SK-MEL-5 (cell line): ENCODE results near the gene NUP210L. TPM values are rescaled to one million over a fixed set of nuclear protein-coding genes. Genes with fewer than 3 reads are reported as not detected.
"Not testable (repeated sequence)": the region's sequence is repeated elsewhere in the genome, so short reads cannot be mapped to it uniquely, and the experiment has no call there.

Experiments
- DNase-seq: peaks from one replicate; pipeline ENCODE4 v3.0.0-alpha.2; 2016; ENCODE audit warnings: low read depth, low spot score
- in situ Hi-C: cut with HindIII; loops from 2 replicates; pipeline ENCODE4 v1.10.0; 2016; ENCODE audit warnings: low sequenced_read_pairs, high pct_unique_total_duplicates, low pct_unique_long_range_greater_than_20kb
- total RNA-seq: library from RNA; depleted of rRNA; stranded (reverse); fragments of >200 nt; shearing (Covaris generic); gene quantifications from 2 replicates; pipeline ENCODE4 v1.2.3, GENCODE V29; 2014

The NUP210L gene
- total RNA-seq, 1 experiment from 2014 or later = not detected

DNA sequence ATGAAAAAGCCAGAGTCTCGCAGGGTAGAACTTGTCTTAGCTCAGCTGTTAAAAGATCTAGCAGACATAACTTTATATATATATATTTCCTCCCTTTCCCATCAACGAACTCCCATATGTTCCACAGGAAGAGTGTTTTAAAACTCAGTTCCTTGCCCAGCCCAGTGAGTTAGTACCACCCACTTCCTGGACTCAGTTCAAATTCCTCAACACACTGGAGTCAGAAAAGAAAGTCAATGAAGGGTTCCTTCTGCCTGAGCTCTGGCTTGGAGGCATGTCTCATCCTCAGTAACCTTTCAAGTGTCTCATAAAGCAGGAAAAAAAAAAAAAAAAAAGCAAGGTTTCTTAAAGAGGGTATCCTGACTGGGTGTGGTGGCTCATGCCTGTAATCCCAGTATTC, 21.5 kb upstream of the NUP210L start:
- DNase-seq = no peak
- in situ Hi-C loops = no loop called here

DNA sequence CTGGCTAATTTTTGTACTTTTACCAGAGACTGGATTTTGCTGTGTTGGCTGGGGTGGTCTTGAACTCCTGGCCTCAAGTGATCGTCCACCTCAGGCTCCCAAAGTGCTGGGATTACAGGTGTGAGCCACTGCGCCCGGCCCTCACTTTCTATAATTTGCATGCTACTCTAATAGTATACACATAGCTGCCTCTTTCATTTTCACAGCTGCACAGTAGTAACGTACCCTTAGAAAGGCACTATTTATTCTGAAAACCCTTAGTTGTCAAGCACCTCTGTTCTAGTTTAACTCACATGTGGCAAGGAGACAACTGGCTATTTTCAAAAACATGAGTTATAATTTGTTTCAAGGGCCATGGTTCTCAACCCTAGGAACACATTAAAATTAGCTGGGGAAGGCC, 19.8 kb upstream of the NUP210L start:
- DNase-seq = no peak
- in situ Hi-C loops = no loop called here

DNA sequence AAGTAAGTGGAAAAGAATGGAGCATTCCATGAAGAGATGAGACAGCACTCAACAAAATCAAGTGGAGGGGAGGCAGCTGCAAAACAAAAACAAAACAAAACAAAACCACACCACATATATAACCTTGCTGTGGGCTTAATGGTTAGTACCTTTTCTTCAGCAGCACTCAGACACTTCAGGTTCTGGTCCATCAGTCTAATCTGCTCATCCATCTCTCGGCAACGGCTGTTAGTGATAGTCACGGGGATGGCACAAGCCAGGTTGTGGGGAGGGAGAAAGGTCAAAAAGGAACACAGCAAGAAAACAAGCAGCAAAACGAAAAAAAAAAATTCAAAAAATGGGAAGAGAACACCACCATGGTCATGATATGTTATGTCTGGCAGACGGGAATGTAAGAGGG, 17.0 kb upstream of the NUP210L start:
- in situ Hi-C loops = no loop called here
- DNase-seq = no peak

DNA sequence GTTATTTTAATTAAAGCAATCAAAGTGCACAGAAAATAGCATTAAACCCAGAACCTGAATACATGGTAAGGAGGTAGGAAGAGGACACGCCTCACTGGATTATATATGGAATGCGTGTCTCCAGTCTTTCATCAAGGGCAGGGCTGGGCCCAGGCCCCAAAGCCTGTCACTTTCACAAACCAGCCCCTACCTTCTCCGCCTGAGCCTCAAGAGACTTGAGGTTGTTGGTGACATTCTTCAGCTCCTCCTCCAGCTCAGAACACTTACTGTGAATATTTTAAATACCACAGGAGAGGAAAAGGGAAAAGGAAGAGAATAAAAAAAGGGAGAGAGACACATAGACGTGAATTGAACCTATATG, 16.3 kb upstream of the NUP210L start:
- no peak for DNase-seq
- in situ Hi-C loops = no loop called here

DNA sequence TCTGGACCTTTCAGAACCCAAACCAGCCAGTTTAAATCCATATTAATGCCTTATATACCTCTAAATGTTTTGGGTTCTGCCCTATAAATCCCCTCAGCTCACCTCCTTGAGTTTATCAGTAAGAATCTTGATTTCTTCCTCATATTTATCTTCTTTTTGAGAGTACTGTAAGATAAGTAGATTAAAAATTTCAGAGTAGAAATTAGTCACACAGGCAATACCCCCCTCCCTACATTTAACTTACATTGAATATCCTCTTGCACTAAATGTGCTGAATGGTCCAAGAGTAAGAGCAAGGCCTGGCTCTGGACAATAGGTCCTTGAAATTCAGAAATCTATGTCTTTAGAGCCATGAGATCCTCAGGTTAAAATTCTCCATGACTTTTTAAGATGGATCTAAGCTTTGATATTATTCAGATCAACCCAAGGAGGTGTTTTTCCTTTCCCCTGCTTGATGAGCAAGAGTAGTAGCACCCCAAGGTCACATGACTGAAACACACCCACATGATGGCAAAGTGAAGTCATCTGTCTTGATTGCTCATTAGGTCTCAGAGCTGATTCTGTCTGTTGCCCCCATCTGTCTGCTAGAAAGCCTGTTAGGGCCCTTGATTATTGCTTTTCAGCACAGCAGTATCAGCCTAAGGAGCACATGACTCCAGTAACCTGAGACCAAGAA, 15.8 kb upstream of the NUP210L start:
- no peak for DNase-seq
- in situ Hi-C loops = no loop called here

DNA sequence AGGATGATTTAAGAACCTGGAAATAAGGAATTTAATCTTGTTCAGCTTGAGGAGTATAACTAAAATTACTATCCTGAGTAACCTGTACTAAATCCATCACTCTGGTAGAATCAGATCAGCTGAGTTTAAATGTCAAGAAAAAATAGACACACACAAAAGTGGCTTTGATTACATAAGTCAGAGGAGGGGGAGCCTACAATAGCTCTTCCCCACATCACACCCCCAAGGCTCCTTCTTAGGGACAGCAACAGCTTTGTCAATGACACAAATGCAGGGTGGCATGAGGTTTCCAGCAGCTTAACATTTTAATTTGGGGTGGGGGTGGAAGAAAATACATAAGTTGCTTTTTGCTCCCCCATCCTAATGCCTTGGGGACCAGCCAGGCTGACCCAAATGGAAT, 12.6 kb upstream of the NUP210L start:
- in situ Hi-C loops = no loop called here

DNA sequence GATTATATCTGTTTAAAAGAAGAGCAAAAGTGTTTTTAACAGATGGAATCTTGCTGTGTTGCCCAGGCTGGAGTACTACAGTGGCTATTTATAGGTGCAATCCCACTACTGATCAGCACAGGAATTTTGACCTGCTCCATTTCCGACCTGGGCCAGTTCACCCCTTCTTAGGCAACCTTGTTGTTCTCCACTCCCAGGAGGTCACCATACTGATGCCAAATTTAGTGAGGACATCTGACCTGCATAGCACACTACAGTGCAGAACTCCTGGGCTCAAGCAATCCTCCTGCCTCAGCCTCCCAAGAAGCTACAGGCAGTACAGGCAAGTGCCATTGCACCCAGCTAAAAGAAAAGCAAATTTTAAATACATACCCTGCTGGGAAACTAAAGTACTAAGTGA, 11.3 kb upstream of the NUP210L start:
- in situ Hi-C loops = no loop called here
- no peak for DNase-seq

More for the DNA sequence above, 12.6 kb upstream of the NUP210L start:
- DNase-seq = peak; percentile 36

DNA sequence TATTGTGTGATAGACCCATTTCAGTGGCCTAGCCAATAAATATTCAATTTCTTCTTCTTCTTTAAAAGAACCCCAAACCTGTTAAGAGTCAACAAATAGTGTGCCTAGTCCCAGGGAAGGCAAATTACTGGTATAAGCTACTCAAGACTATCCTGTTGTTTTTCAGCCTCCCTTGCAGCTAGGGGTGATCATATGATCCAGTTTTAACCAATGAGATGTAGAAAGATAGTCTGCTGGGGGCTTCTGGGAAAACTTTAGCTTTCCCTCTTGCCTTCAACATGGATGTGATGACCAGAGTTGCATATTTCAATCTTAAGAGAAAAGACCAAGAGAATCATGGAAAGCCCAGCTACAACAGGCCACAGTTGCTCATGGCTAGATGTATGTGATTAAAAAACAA, 4.7 kb upstream of the NUP210L start:
- in situ Hi-C loops = no loop called here
- DNase-seq = no peak

DNA sequence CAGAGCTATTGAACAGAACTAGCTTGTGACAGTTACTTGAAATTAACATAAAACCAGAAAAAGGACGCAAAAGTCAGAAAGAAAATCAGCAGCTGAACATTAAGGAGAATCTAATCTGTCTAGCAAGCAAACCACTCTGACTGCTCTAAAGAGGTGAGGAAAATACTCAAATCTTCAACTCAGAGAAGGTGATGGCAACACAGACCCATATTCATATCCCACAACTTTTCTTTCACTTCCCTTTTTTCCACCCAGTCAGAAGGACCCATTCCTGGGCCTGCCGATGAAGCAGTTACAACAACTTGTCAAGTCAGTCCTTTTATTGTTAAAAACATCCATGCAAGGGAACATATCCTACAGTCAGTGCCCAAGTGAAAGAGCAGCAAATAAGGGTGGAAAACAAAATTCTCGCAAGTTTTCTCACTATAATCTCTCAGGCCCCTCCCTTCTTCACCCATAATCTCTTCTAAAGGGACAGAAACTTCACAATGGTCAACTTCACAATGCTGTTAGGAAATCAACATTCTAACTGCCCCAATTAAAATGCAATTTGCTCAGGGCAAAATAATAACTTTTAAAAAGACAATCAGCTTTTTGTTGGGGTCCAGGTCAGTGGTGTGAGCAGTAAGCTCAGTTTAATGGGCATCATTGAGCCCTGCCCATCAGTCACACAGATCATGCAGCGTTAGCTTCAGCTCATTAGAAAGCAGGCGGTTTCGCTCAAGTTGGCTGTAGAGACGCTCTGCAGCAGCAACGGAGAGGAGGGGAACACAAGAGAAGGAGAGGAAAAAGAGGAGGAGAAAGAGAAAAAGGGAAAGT, 3.6 kb upstream of the NUP210L start:
- peak; percentile 77 for DNase-seq
- in situ Hi-C loops = no loop called here

DNA sequence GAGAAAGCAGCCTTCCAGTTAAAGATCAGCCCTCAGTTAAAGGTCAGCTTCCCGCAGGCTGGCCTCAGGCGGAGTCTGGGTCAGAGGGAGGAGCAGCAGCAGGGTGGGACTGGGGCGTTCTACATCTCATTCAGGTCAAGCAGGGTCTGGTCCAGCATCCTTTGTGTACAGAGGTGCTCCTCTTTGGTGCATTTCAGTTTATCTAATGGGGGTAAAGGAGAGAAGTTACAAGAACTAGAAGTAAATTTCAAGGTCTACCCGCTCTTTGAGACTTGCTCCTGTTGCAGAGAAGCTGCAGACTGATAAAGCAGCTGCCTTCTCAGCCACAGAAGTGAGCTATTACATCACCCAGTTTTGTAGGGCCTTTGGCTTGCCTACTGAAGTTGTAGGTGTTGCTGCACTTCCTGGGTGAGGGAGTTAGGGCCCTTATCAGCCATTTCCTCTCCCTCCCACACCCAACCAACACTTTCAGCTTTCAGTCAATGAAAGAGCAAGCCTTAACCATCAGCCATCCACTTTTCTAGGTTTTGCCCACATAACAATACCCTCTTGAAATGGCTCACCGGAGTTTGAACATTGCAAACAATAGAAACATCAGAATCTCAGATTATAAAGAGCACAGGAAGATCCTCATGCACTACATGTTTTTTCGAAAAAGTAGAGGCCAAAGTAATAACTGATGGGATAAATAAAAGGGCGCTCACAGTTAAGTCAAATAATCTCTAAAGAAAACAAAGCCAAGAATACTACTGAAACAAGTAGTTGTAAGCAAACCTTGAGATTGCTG, 2.8 kb upstream of the NUP210L start:
- in situ Hi-C loops = no loop called here
- DNase-seq = peak; percentile 77

DNA sequence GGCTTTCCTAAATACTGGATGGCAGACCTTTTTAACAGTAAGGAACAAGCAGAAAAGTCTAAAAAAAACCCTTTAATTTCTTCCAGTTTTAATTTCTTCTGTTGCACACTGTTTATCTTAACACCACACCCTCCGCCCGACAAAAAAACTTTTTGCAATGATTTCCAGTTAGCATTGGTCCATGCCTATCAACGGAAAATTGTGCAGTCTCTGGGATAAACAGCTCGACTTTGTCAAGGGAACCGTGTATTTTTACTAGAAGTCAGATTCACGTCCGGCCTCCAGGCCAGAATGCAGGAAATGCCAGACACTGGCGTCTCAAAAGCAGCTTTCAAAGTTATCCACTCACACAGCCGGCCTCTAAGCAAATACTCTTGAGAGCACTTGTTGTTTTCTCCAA, 378 bp upstream of the NUP210L start:
- in situ Hi-C loops = no loop called here
- DNase-seq = peak; percentile 72

DNA sequence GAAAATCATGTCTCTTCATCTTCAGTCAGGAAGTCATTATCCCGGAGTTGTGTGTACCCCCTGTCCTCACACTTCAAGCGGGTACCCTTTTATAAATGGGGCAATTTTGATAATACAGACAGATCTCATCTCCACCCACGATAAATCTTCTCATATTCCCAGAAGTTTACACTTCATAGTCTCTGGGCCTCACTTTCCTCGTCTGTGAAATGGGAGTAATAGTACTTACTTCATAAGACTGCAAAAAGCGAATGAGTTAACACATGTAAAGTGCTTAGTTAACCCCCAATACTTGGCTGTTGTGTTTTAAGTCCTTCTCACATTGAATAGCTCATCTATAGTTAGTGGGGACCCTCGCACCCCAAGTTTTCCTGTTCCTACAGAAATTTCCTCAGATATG, 820 bp downstream of the NUP210L start:
- DNase-seq = no peak
- in situ Hi-C loops = no loop called here

DNA sequence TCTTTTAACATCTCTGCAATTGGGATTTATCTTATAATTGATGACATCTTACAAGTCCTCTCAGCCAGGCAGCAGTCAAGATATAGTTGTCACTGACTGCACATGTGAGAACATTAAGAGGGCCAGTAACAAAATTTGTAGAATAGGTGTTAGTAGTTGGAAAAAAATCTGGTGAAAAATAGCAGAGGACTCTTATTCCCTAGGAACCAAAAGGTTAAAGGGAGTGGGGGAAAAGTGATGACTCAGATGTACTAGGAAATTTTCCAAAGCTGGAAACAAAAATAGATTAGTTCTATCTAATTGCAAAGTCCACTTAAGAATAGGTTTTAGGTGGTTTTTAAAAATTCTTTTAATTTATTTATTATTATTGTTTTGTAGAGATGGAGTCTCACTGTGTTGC, 3.6 kb downstream of the NUP210L start:
- in situ Hi-C loops = no loop called here

DNA sequence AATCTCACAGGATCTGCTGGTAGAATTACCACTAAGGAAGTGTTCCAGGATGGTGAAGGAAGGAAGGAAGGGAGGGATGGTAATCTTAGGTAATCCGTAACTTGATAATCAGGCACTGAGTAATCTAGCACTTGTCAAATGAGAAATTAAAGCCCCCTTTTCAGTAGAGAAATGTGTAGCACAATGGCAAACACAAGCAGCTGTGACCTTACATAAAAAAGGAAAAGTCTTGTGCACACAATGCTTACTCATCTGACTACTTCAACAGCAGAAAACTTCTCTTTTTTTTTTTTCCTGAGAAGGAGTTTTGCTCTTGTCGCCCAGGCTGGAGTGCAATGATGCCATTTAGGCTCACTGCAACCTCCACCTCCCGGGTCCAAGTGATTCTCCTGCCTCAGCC, 6.1 kb downstream of the NUP210L start:
- no peak for DNase-seq
- in situ Hi-C loops = no loop called here

More for the DNA sequence above, 3.6 kb downstream of the NUP210L start:
- no peak for DNase-seq

DNA sequence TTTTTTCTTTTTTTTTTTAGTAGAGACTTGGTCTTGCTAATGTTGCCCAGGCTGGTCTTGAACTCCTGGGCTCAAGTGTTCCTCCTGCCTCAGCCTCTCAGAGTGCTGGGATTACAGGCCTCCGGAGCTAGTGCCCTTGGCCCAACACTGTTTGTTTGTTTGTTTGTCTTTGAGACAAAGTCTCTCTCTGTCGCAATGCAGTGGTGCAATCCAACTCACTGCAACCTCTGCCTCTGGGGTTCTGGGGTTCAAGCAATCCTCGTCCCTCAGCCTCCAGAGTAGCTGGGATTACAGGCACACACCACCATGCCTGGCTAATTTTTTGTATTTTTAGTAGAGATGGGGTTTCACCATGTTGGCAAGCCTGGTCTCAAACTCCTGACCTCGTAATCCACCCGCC, 7.4 kb downstream of the NUP210L start:
- in situ Hi-C loops, DNase-seq: not testable (repeated sequence)

DNA sequence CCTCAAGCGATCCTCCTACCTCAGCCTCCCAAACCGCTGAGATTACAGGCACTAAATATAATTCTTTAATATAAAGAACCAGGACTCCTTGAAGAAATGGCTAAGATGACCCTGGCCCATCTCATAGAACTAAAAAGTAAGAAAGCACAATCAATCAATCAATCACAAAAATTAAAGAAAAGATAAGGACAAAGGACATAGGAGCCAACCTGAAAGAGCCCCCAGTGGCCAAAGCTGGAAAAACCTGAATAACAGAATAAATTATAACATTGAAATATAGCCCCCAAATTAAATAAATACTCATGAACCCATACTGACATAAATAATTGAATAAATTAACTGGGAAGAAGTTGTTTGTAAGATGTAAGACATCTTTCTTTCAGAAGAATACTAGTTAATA, 8.9 kb downstream of the NUP210L start:
- in situ Hi-C loops = no loop called here
- DNase-seq = peak; percentile 36

DNA sequence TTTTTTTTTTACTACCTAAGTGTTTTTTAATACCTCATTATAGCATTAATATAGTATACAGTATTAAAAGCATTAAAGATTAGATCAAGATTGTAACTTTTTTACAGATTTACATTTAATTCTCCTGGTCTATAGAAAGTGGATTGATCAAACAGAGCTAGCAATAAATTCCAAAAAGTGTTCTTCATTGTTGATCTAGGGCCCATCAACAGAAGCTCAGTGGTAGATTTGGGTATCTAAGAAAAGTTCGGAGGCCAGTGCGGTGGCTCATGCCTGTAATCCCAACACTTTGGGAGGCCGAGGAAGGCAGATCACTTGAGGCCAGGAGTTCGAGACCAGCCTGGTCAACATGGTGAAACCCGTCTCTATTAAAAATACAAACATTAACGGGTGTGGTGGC, 12.5 kb downstream of the NUP210L start:
- in situ Hi-C loops = no loop called here
- DNase-seq = no peak

DNA sequence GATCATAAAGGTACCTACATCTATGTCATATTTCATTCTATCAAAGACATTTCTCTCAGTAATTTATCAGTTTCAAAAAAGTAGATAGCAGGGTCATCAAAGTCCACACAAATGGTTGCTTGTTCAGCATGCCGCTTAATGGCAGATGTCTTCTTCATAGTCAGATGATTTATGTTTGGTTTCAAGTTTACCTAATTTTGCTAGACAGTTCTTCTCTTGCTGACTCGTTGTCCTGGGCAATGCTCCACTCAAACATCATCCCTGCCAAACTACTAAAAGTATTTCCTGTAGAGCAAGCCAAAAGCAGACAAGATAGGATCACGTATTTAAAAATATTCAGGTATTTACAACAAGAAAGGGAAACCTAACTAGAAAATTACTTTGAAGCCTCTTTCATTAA, 13.6 kb downstream of the NUP210L start:
- in situ Hi-C loops = no loop called here

More for the DNA sequence above, 13.6 kb downstream of the NUP210L start:
- no peak for DNase-seq
